Omental fat pad (tissue), 4 donors: Measurements from ENCODE around the gene SELENOS. TPM values are rescaled to one million over a fixed set of nuclear protein-coding genes. Genes with fewer than 3 reads are reported as not detected.
"Not testable (repeated sequence)": the region's sequence is repeated elsewhere in the genome, so short reads cannot be mapped to it uniquely, and the experiment has no call there.

Source experiments
- ATAC-seq: fragments of 150-250 bp; one replicate; pipeline ENCODE4 v1.9.1; 2016; ENCODE audit warnings: mild to moderate bottlenecking, moderate library complexity; ENCODE audit not compliant: low FRiP score
- DNase-seq: peaks from one replicate; pipeline ENCODE4 v3.0.0-alpha.2; 2019; ENCODE audit warnings: low spot score
- total RNA-seq, 4 donors: library from RNA; depleted of rRNA; stranded (reverse); fragments of >200 nt; gene quantifications; one replicate each; pipeline ENCODE4 v1.1.0, GENCODE V29; 2016
- TF ChIP-seq, protein P1 (sequence below), 3 donors: fragments of 450-650 bp; IDR thresholded peaks; one replicate each; pipeline ENCODE4 v1.5.1; 2016 to 2017; ENCODE audit warnings: antibody characterized with exemption in 3 of 3, mild to moderate bottlenecking in 3 of 3, moderate library complexity in 2 of 3

Gene SELENOS
- total RNA-seq, 4 donors from 2014 or later, result 61.0 to 99.4 (median 92.3) TPM

DNA sequence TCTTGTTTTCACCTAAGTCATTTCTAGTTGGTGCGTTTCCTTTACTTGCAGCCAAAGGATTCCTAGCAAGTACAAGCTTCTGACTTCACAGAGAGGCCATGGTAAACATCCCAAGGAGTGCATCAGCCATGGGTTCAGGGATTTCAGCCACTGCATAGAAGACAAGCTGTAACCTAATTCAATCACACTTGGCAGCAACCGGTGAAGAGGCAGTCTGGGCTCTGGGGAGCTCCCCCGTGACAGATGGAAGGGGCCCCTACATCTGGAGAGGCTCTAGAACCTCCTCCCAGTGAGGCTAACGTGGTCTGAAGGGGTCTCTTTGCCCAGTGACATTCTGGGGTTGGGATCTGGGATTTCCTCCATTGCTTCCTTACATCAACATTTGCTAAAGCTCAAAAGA is 26.1 kb upstream of the SELENOS start:
- DNase-seq (no peak), ATAC-seq (no peak)
- TF ChIP-seq, protein P1, sequence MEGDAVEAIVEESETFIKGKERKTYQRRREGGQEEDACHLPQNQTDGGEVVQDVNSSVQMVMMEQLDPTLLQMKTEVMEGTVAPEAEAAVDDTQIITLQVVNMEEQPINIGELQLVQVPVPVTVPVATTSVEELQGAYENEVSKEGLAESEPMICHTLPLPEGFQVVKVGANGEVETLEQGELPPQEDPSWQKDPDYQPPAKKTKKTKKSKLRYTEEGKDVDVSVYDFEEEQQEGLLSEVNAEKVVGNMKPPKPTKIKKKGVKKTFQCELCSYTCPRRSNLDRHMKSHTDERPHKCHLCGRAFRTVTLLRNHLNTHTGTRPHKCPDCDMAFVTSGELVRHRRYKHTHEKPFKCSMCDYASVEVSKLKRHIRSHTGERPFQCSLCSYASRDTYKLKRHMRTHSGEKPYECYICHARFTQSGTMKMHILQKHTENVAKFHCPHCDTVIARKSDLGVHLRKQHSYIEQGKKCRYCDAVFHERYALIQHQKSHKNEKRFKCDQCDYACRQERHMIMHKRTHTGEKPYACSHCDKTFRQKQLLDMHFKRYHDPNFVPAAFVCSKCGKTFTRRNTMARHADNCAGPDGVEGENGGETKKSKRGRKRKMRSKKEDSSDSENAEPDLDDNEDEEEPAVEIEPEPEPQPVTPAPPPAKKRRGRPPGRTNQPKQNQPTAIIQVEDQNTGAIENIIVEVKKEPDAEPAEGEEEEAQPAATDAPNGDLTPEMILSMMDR (IDR thresholded peaks at IDR 0.05), result no peak

DNA sequence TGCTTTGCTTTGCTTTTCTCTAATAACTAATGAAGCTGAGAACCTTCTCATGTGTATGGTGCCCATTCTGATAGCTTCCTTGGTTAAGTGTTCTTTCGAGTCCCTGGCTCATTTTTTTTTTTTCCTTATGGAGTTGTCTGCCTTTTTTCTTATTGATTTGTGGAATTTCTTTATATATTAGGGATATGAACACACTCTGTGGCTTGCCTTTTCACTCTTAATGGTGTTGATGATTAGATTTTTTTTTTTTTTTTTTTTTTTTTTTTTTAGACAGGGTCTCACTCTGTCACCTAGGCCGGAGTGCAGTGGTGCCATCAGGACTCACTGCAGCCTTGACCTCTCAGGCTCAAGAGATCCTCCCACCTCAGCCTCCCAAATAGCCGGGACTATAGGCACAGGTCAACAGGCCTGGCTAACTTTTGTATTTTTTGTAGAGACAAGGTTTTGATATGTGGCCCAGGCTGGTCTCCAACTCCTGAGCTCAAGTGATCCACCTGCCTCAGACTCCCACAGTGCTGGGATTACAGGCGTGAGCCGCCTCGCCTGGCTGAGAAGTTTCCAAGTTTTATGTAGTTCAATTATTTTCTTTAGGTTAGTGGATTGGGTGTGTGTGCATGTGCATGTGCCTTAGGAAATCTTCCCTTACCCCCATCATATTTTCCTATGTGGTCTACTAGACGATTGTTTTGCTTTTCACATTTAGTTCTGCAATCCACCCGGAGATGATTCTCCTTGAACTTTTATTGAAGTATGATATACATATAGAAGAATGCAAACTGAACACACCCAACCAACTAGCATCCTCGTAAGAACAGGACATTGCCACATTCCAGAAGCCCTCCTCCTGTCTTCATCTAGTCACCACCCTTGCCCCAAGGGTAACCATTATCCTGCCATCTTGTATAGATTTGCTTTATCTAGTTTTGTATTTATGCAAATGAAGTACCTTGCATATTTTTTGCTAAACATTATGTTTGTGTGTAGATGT is 19.4 kb upstream of the SELENOS start:
- DNase-seq (no peak), ATAC-seq (no peak)
- TF ChIP-seq, protein P1 (IDR thresholded peaks at IDR 0.05), result no peak

GRCh38 chr15:101295607-101296161 is 18.4 kb upstream of the SELENOS start:
- TF ChIP-seq, protein P1 (IDR thresholded peaks at IDR 0.05), result no peak
- ATAC-seq, result peak; percentile 59
- no peak for DNase-seq

DNA sequence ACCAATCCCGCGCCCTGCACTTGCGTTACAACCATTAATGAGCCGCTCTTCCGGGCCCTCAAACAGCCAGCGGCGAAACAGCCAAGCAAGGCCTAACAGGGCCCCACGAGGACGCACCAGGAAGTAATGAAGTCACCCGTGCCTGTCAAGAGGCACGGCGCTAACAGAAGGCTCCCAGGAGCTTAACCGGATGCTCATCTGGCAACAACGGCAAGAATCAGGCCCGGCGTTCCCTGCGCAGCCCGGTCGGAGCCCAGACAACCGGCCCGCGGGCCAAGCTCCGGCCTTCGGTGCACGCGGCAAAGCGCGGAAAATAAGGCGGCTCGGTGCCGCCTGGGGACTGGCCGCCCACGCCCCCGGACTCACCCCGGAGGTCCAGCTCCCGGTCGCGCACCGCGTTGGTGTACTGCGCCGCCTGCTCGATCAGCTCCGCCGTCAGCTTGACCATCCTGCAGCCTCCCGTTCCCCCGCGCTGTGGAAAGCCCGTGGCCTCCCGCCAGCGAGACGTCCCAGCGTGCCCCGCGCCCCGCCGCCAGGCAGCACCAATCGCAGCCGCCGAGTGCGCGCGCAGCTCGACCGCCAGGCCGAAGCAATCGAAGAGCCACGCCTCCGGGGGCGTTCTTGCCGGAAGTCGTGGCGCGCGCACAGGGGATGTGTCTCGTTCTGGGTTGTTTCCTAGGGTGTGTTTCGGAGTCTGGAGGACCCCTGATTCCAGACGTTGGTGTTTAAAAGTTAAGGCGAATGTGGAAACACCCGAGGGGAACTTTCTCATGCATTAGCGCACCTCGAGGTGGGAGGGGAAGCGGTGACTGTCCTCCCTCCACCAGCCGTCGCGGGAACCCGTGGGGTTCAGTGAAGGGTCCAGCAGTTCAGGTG is 17.7 kb upstream of the SELENOS start, which contains the start of gene SNRPA1:
TSS of gene SNRPA1 (minus strand) at position 518 of the 876 bp plus-strand sequence. CDS start at position 448, 70 bp downstream.
- TF ChIP-seq, protein P1 (IDR thresholded peaks at IDR 0.05), result no peak
- ATAC-seq (peak; percentile 96), DNase-seq (peak; percentile 96)

DNA sequence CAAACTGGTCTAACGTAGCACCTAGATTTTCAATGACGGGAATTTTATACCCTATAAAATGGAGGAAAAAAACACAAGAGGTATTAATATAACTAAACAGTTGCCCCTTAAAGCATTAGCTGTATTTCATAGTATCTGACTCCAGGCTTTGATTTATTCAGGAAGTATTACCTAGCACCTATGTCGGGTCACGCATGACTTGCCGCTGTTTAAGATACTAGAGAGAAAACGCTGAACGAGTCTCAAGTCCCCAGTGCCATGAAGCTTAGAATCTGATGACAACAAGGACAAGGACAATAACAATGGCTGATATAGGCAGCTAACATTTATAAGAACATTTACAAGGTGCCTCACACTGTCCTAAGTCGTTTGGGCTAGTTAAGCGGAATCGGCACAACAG is 15.8 kb upstream of the SELENOS start:
- DNase-seq (no peak), ATAC-seq (no peak)
- TF ChIP-seq, protein P1 (IDR thresholded peaks at IDR 0.05), result no peak

- TF ChIP-seq, protein P1 (IDR thresholded peaks at IDR 0.05), result no peak
- DNase-seq, result no peak
- no peak for ATAC-seq
These were observed 11.7 kb upstream of the SELENOS start for GRCh38 chr15:101288905-101289513.

- not testable (repeated sequence) for DNase-seq, ATAC-seq
These were observed 10.1 kb upstream of the SELENOS start for GRCh38 chr15:101287342-101287741.
